Measurements from ENCODE around the gene ACAP3. TPM values are rescaled to one million over a fixed set of nuclear protein-coding genes. Genes with fewer than 3 reads are reported as not detected.

ACAP3 gene
- total and polyA plus RNA-seq, 2 donors (not counting 3 experiments of a cell fraction or from before 2014, with no cell fraction given), result 27.8 to 39.0 TPM

DNA sequence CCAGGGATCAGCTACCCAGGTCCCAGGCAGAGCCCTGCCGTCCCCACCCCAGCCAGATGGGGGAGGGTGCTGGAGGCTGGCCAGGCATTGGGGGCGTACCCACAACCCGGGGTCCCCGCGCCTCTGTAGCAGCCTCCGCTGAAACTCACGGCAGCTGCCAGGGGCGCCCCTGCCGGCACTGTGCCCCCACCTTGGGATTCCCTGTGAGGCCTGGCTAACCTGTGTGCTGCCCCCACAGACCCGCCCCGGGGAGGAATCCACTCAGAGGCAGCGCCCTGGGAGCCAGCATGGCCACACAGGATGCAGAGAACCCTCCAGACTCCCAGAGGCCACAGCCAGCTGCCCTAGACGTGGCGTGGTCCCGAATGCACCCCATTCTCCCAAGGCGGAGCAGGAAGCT is 37.7 kb upstream of the ACAP3 start:
- no peaks in the 10 kb centered on the region for H3K9me1 ChIP-seq (replicated peaks; ENCODE audit: control insufficient read depth, extremely low read depth, insufficient read depth, low read length)
- no TSS peak for BruUV-seq (replicated peaks)
- peaks cover 33% of the 10 kb centered on the region for H3K79me2 ChIP-seq (ENCODE audit: control insufficient read depth, insufficient read depth, low read length)
- no peak for FAIRE-seq
- H4K20me1 ChIP-seq (replicated peaks; ENCODE audit: control insufficient read depth, extremely low read depth, insufficient read depth, low read length), result no peaks in the 10 kb centered on the region
- TF ChIP-seq POLR2AphosphoS5 (IDR thresholded peaks at IDR 0.05; ENCODE audit: insufficient read depth, low read depth, low read length) (no peak), MYC (IDR thresholded peaks at IDR 0.05; ENCODE audit: low read depth, low read length) (no peak), EZH2 (IDR thresholded peaks at IDR 0.05; ENCODE audit: borderline replicate concordance, low read depth, low read length, severe bottlenecking) (no peak), GATA2 (IDR thresholded peaks at IDR 0.05; ENCODE audit: insufficient read depth, insufficient read length, low read depth, low read length) (no peak), POLR2A (IDR thresholded peaks at IDR 0.05; ENCODE audit: low read depth, low read length) (no peak), MAX (IDR thresholded peaks at IDR 0.05; ENCODE audit: insufficient read depth, insufficient read length) (no peak), FOS (IDR thresholded peaks at IDR 0.05; ENCODE audit: borderline replicate concordance, insufficient read depth, low read length) (no peak), CTCF (IDR thresholded peaks at IDR 0.05; ENCODE audit: extremely low read depth in 1 of 2, insufficient read depth in 1 of 2, low read depth in 1 of 2, low read length in 2 of 2) (no peak), JUN (IDR thresholded peaks at IDR 0.05; ENCODE audit: borderline replicate concordance, insufficient read depth, insufficient read length, low read depth) (no peak)
- H3K9ac ChIP-seq (replicated peaks; ENCODE audit: extremely low read depth, insufficient read depth, low read length), result no peak overlapping the region
- dilution Hi-C loops (cut with MboI; ENCODE audit: extremely low pct_ligation_motif_present, low sequenced_read_pairs) (no loop called here), intact Hi-C loops (cut with micrococcal nuclease) (no loop called here)
- no peak overlapping the region for H2AFZ ChIP-seq (ENCODE audit: low read depth, low read length)
- no peak for DNase-seq (ENCODE audit: low read depth, low spot score)
- no peak overlapping the region for H3K4me3 ChIP-seq (replicated peaks in 1 of 3; ENCODE audit: insufficient read depth in 1 of 3, low read depth in 1 of 3, low read length in 3 of 3)
- no peak overlapping the region for H3K27ac ChIP-seq (ENCODE audit: insufficient read depth, low read depth, low read length)
- peaks cover 10% of the 10 kb centered on the region for H3K4me1 ChIP-seq (ENCODE audit: control insufficient read depth, extremely low read depth, insufficient read depth, low read length)
- no peaks in the 10 kb centered on the region for H3K9me3 ChIP-seq (replicated peaks; ENCODE audit: control insufficient read depth, insufficient read depth, low read length)
- peaks cover 0 to 7% of the 10 kb centered on the region in 2 experiments for H3K36me3 ChIP-seq (ENCODE audit: control insufficient read depth in 2 of 2, extremely low read depth in 1 of 2, insufficient read depth in 2 of 2, low read length in 2 of 2)
- ChIA-PET CTCF (interaction anchor here (2.0 kb wide), 1 partner anchor 27 kb away, joined by 6 read pairs; no protein-coding TSS in a partner anchor), POLR2A (no interaction called here)
- H3K27me3 ChIP-seq (ENCODE audit: control insufficient read depth in 2 of 2, insufficient read depth in 2 of 2, low read length in 2 of 2), result no peaks in the 10 kb centered on the region
- no peak overlapping the region for H3K4me2 ChIP-seq (ENCODE audit: insufficient read depth, low read length)

All from endothelial cell of umbilical vein (primary cell).